NCI-H1930 (cell line): ENCODE data around the gene SUPT3H.

ENCODE experiments used
- DNase-seq, 2 experiments: peaks; one replicate each; lab custom pipeline; 2025; lab: John Stamatoyannopoulos, UW

SUPT3H gene

GRCh38 chr6:45377554-45378333 is at the start of gene SUPT3H:
TSS of gene SUPT3H (minus strand) at chr6:45377934.
- peak; percentile 91 to 97 for DNase-seq

GRCh38 chr6:45426251-45426650 is 48.5 kb upstream of the SUPT3H start:
- DNase-seq: no peak

GRCh38 chr6:45424451-45424861 is 46.7 kb upstream of the SUPT3H start:
- DNase-seq: no peak

- DNase-seq: no peak
Observed at GRCh38 chr6:45423824-45424450, 46.2 kb upstream of the SUPT3H start.

- DNase-seq: no peak
Observed at GRCh38 chr6:45423111-45423823, 45.5 kb upstream of the SUPT3H start.

- DNase-seq: no peak
Observed at GRCh38 chr6:45422503-45423110, 44.9 kb upstream of the SUPT3H start.

- DNase-seq: peak in 1 of 2 experiments; percentile 38
Observed at GRCh38 chr6:45421709-45422502, 44.2 kb upstream of the SUPT3H start.

GRCh38 chr6:45420909-45421708 is 43.4 kb upstream of the SUPT3H start:
- no peak for DNase-seq

- DNase-seq: no peak
Observed at GRCh38 chr6:45420083-45420908, 42.6 kb upstream of the SUPT3H start.

- peak; percentile 10 to 38 for DNase-seq
Observed at GRCh38 chr6:45419571-45420082, 41.9 kb upstream of the SUPT3H start.

- no peak for DNase-seq
Observed at GRCh38 chr6:45417436-45417835, 39.7 kb upstream of the SUPT3H start.

GRCh38 chr6:45416700-45417099 is 39.0 kb upstream of the SUPT3H start:
- DNase-seq: no peak

- DNase-seq: no peak
Observed at GRCh38 chr6:45415788-45416518, 38.2 kb upstream of the SUPT3H start.

GRCh38 chr6:45415315-45415714 is 37.6 kb upstream of the SUPT3H start:
- no peak for DNase-seq

GRCh38 chr6:45411959-45412358 is 34.2 kb upstream of the SUPT3H start:
- DNase-seq: no peak

- DNase-seq: no peak
Observed at GRCh38 chr6:45400021-45400420, 22.3 kb upstream of the SUPT3H start.

GRCh38 chr6:45398075-45398813 is 20.5 kb upstream of the SUPT3H start:
- DNase-seq: no peak

- no peak for DNase-seq
Observed at GRCh38 chr6:45394586-45395095, 16.9 kb upstream of the SUPT3H start.
